HEK293T (cell line): ENCODE data around the gene ISLR.

Source experiments
- ARNT ChIP-seq: fragments of 450-650 bp; IDR thresholded peaks from 2 replicates; pipeline ENCODE4 v1.6.1; 2017; ENCODE audit warnings: mild to moderate bottlenecking
- FOXK2 ChIP-seq: fragments of 450-650 bp; IDR thresholded peaks from 2 replicates; pipeline ENCODE4 v1.6.1; 2016; ENCODE audit warnings: mild to moderate bottlenecking
- FOXM1 ChIP-seq: fragments of 450-650 bp; IDR thresholded peaks from 2 replicates; pipeline ENCODE4 v1.6.1; 2017; ENCODE audit warnings: mild to moderate bottlenecking, borderline replicate concordance
- L3MBTL2 ChIP-seq: fragments of 450-650 bp; conservative IDR thresholded peaks from 2 replicates; pipeline ENCODE4 v1.6.1; 2016; ENCODE audit warnings: mild to moderate bottlenecking
- NFRKB ChIP-seq: fragments of 450-650 bp; IDR thresholded peaks from 2 replicates; pipeline ENCODE4 v1.6.1; 2016; ENCODE audit warnings: mild to moderate bottlenecking, moderate library complexity
- SUZ12 ChIP-seq: fragments of 450-650 bp; IDR thresholded peaks from 2 replicates; pipeline ENCODE4 v1.6.1; 2016; ENCODE audit warnings: mild to moderate bottlenecking
- TARDBP ChIP-seq: fragments of 450-650 bp; IDR thresholded peaks from 2 replicates; pipeline ENCODE4 v1.6.1; 2016
- ZNF384 ChIP-seq: fragments of 450-650 bp; IDR thresholded peaks from 2 replicates; pipeline ENCODE4 v1.6.1; 2016

- TF ChIP-seq TARDBP (no peak), ARNT (no peak), FOXK2 (no peak), FOXM1 (no peak), NFRKB (no peak), SUZ12 (no peak), L3MBTL2 (no peak), ZNF384 (no peak)
Observed at GRCh38 chr15:74170071-74170844, 3.3 kb upstream of the ISLR start.
